Measurements from ENCODE around the gene ABL2.
A peak's percentile ranks its signal among the peaks of the same experiment; 100 is the strongest.

The ABL2 gene

GRCh38 chr1:179090923-179091322 lies 138.6 kb downstream of the ABL2 start:
- no peak for DNase-seq

- DNase-seq = no peak
These were observed 139.0 kb downstream of the ABL2 start for GRCh38 chr1:179090522-179090921.

- no peak for DNase-seq
These were observed 139.5 kb downstream of the ABL2 start for GRCh38 chr1:179089827-179090482.

DNA sequence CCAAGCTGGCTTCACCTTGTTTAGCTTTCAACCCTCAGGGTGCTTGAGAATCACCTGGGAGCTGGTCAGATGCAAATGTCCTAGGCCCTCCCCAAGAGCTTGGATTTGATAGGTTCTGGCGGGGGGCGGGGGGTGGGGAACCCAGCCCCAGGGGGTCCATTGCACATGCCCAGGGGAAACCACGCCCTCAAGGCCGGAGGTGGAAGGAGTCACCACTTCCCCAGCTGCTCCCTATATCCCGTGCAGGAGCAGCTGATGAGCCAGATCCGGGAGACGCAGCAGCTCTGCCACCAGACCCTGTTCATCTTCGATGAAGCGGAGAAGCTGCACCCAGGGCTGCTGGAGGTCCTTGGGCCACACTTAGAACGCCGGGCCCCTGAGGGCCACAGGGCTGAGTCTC lies 141.8 kb downstream of the ABL2 start:
- peak; percentile 99 to 100 for DNase-seq

GRCh38 chr1:179083533-179083932 lies 145.9 kb downstream of the ABL2 start:
- peak; percentile 99 to 100 for DNase-seq

GRCh38 chr1:179082999-179083335 lies 146.5 kb downstream of the ABL2 start:
- DNase-seq = no peak

DNA sequence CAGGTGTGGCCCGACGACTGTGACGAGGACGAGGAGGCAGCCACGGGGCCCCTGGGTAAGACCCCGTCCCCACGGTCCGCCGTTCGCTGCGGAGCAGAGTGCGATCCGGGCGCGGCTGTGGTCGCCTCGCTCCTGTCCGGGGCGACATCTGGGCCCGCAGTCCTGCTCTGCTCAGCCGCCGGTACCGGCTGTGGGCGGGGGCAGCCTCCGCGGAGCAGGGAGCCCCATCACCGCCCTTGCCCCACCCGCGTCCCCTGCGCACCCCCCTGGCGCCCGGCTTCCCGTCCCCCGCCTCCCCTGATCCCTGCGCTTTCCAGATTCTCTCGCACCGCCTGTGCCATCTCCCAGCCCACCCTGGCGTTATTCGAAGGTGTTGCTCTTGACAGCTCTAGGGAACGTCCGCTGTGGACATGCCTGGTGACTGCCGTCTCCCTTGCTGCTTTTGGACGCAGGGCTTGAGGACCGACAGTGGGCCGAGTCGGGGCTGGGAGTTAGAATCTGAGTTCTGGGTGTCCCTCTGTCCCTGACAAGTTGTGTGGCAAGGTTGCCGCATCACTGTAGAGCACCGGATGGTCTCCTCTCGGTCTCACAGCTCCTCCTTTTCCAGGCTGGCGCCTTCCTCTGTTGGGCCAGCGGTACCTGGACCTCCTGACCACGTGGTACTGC lies 147.0 kb downstream of the ABL2 start:
- peak; percentile 73 to 96 for DNase-seq

- peak; percentile 98 to 100 for DNase-seq
These were observed 147.7 kb downstream of the ABL2 start, which contains the start of gene TOR3A for GRCh38 chr1:179081687-179082332. Gene TOR3A, plus strand, starts transcription at chr1:179082070. Its CDS starts 59 bp downstream, at chr1:179082129.

DNA sequence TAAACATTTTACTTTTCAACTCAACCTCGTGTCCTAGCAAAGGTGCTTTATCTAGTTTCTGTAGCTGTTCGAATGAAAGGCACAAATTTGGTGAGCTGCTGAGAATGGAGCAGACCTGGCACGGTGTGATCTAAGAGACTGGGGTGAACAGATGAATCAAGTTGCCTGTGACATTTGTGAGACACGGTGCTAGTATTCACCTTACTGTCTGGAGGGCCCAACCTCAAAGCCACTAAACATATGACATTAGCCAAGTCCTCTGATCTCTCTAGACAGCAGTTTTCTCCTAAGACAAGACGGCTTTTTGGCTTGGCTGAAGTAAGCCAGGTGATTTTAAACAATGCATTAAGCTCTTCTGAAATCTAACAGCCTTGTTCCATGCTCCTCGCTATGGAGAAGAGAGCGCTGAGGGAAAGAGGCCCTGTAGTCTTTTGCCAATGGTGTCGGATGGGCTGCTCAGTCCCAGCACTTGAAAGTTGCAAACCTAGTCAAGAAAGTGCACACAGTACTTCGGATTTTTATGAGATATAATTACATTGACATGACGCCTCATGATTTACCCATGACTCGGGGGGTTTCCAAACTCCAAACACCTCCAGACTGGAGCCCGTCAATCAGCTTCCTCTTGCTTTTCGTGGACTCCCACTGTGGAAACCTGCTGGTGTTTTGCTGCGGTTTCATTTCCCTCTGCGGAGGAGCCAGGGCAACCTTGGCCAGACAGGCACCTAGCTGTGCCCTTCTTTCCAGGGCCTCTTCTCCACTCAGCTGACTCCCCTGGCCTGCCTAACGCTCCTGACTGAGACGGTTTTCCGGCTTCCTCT lies 148.4 kb downstream of the ABL2 start:
- peak in 1 of 2 experiments; percentile 65 for DNase-seq

GRCh38 chr1:179079113-179079761 lies 150.2 kb downstream of the ABL2 start:
- DNase-seq = peak; percentile 91 to 97

- no peak for DNase-seq
These were observed 152.1 kb downstream of the ABL2 start for GRCh38 chr1:179077396-179077795.

GRCh38 chr1:179066471-179066870 lies 163.0 kb downstream of the ABL2 start:
- DNase-seq = peak in 1 of 2 experiments; percentile 56

DNA sequence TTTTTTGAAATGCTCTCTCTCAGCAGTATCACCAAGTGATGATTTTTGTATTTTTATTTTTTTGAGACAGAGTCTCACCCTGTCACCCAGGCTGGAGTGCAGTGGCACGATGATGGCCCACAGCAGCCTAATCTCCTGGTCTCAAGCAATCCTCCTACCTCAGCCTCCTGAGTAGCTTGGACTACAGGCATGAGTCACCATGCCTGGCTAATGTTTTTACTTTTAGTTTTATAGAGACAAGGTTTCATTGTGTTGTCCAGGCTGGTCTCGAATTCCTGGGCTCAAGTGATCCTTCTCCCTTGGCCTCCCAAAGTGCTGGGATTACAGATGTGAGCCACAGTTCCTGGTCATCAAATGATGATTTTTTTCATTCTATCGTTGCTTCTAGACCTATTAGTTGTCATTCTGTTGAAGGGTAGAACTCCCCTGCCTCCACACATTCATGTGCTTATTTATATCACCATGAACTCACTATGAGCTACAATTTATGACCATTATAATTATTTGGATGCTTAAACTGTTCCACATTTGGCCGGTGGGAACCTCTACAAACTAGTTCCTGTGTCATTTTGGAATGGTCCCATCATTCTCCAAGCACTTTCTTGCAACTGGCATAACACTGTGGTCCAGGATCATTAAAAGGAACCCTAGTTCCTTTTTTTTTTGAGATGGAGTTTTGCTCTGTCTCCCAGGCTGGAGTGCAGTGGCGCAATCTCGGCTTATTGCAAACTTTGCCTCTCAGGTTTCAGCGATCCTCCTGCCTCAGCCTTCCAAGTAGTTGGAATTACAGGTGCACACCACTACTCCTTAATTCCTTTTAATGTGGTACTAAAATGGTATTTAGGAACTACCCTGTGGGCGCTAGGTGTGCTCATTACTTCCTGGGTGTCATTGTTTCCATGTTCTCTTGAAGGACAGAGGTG lies 167.9 kb downstream of the ABL2 start:
- DNase-seq = no peak

- peak; percentile 95 to 97 for DNase-seq
These were observed 170.7 kb downstream of the ABL2 start for GRCh38 chr1:179058487-179059483.

DNA sequence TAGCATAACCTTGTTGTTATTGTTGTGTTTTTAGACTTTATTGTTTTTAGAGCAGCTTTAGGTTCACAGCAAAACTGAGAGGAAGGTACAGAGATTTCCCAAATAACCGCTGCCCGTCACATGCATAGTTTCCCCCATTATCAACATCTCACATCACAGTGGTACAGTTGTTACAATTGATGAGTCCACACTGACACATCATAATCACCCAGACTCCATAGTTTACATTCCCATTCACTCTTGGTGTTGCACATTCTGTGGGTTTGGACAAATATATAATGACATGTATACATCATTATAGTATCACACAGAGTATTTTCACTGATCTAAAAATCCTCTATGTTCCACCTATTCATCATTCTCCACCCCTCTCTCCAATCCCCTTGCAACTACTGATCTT lies 173.5 kb downstream of the ABL2 start:
- no peak for DNase-seq

GRCh38 chr1:179053486-179053885 lies 176.0 kb downstream of the ABL2 start:
- DNase-seq = no peak

GRCh38 chr1:179052776-179053175 lies 176.7 kb downstream of the ABL2 start:
- no peak for DNase-seq
